ENCODE measurements around the gene EXOC4.

EXOC4 gene

GRCh38 chr7:133573554-133574265 lies 320.8 kb downstream of the EXOC4 start:
- no peak for DNase-seq (ENCODE audit: low spot score)

GRCh38 chr7:133575726-133576440 lies 323.0 kb downstream of the EXOC4 start:
- no peak for DNase-seq (ENCODE audit: low spot score)

GRCh38 chr7:133576612-133577168 lies 323.8 kb downstream of the EXOC4 start:
- DNase-seq (ENCODE audit: low spot score): no peak

- DNase-seq (ENCODE audit: low spot score): no peak
These were observed 330.1 kb downstream of the EXOC4 start for GRCh38 chr7:133582766-133583523.

- no peak for DNase-seq (ENCODE audit: low spot score)
These were observed 330.8 kb downstream of the EXOC4 start for GRCh38 chr7:133583545-133584171.

- DNase-seq (ENCODE audit: low spot score): no peak
These were observed 332.2 kb downstream of the EXOC4 start for GRCh38 chr7:133584956-133585668.

- DNase-seq (ENCODE audit: low spot score): no peak
These were observed 333.4 kb downstream of the EXOC4 start for GRCh38 chr7:133586253-133586652.

- DNase-seq (ENCODE audit: low spot score): no peak
These were observed 335.0 kb downstream of the EXOC4 start for GRCh38 chr7:133587903-133588302.

GRCh38 chr7:133590795-133591194 lies 337.9 kb downstream of the EXOC4 start:
- no peak for DNase-seq (ENCODE audit: low spot score)

GRCh38 chr7:133591704-133592340 lies 338.9 kb downstream of the EXOC4 start:
- DNase-seq (ENCODE audit: low spot score): no peak

GRCh38 chr7:133593561-133593960 lies 340.7 kb downstream of the EXOC4 start:
- no peak for DNase-seq (ENCODE audit: low spot score)

GRCh38 chr7:133601617-133602016 lies 348.7 kb downstream of the EXOC4 start:
- no peak for DNase-seq (ENCODE audit: low spot score)

- DNase-seq (ENCODE audit: low spot score): no peak
These were observed 349.4 kb downstream of the EXOC4 start for GRCh38 chr7:133602291-133602690.

GRCh38 chr7:133606991-133607390 lies 354.1 kb downstream of the EXOC4 start:
- no peak for DNase-seq (ENCODE audit: low spot score)

GRCh38 chr7:133609806-133610205 lies 356.9 kb downstream of the EXOC4 start:
- DNase-seq (ENCODE audit: low spot score): no peak

GRCh38 chr7:133611955-133612354 lies 359.1 kb downstream of the EXOC4 start:
- no peak for DNase-seq (ENCODE audit: low spot score)

GRCh38 chr7:133613250-133613790 lies 360.4 kb downstream of the EXOC4 start:
- DNase-seq (ENCODE audit: low spot score): no peak

GRCh38 chr7:133614251-133614650 lies 361.4 kb downstream of the EXOC4 start:
- no peak for DNase-seq (ENCODE audit: low spot score)

GRCh38 chr7:133618970-133619369 lies 366.1 kb downstream of the EXOC4 start:
- no peak for DNase-seq (ENCODE audit: low spot score)

- DNase-seq (ENCODE audit: low spot score): no peak
These were observed 366.6 kb downstream of the EXOC4 start for GRCh38 chr7:133619491-133619890.

GRCh38 chr7:133623721-133624120 lies 370.8 kb downstream of the EXOC4 start:
- DNase-seq (ENCODE audit: low spot score): no peak
